LNCAP (cell line): ENCODE measurements around the gene UBE3B.

Experiments used
- CTCF ChIP-seq: fragments of 450-650 bp; IDR thresholded peaks from 2 replicates; pipeline ENCODE4 v1.5.1; 2017; ENCODE audit warnings: mild to moderate bottlenecking

Gene UBE3B

GRCh38 chr12:109583733-109584132, 106.3 kb downstream of the UBE3B start:
- TF ChIP-seq CTCF = no peak
